Adipocyte (in vitro differentiated cells): ENCODE measurements around the gene SMC1B.
A peak's percentile ranks its signal among the peaks of the same experiment; 100 is the strongest.
"Not testable (repeated sequence)": the region's sequence is repeated elsewhere in the genome, so short reads cannot be mapped to it uniquely, and the experiment has no call there.

Source experiments
- DNase-seq: peaks from one replicate; pipeline ENCODE4 v3.0.0-alpha.2; 2015; ENCODE audit warnings: low read depth
- H3K27me3 ChIP-seq: replicated peaks from 2 replicates; pipeline ENCODE4 v1.7.0; 2013; ENCODE audit warnings: mild to moderate bottlenecking, low read length, moderate library complexity; ENCODE audit not compliant: control insufficient read depth, insufficient read depth
- H3K36me3 ChIP-seq: 2 replicates; pipeline ENCODE4 v1.7.0; 2013; ENCODE audit warnings: low read length, mild to moderate bottlenecking, moderate library complexity; ENCODE audit not compliant: control insufficient read depth, insufficient read depth, severe bottlenecking
- H3K4me1 ChIP-seq: 2 replicates; pipeline ENCODE4 v1.7.0; 2013; ENCODE audit warnings: mild to moderate bottlenecking, low read length, moderate library complexity; ENCODE audit not compliant: control insufficient read depth, insufficient read depth
- H3K4me3 ChIP-seq: 2 replicates; pipeline ENCODE4 v1.7.0; 2013; ENCODE audit warnings: mild to moderate bottlenecking, low read length, moderate library complexity
- H3K9ac ChIP-seq: 2 replicates; pipeline ENCODE4 v1.7.0; 2013; ENCODE audit warnings: mild to moderate bottlenecking, low read length, moderate library complexity
- H3K9me3 ChIP-seq: 2 replicates; pipeline ENCODE4 v1.7.0; 2013; ENCODE audit warnings: mild to moderate bottlenecking, low read length, moderate library complexity; ENCODE audit not compliant: control insufficient read depth

The SMC1B gene

DNA sequence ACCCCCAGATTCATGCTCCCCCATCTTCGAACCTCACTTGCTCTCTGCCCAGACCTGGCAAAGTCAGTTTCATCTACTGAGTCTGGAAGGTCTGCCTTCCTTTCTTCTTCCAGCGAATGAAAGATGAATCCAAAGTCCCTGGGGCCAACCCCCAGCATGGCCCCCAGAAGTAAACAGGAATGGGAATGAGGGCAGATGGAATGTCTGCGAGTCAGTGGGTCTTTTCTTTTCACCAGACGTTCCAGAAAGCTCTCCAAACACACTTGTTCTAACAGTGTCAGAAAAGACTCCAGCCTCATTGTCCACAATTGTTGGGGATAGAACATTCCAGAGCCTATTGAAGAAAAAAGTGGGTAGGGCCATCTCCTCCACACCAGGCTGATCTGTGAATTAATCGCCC, 28.7 kb upstream of the SMC1B start:
- DNase-seq = no peak
- no peaks in the 10 kb centered on the region for H3K9me3 ChIP-seq
- H3K4me3 ChIP-seq = no peak overlapping the region
- H3K27me3 ChIP-seq = no peaks in the 10 kb centered on the region
- H3K36me3 ChIP-seq = no peaks in the 10 kb centered on the region
- H3K4me1 ChIP-seq = no peaks in the 10 kb centered on the region
- no peak overlapping the region for H3K9ac ChIP-seq

DNA sequence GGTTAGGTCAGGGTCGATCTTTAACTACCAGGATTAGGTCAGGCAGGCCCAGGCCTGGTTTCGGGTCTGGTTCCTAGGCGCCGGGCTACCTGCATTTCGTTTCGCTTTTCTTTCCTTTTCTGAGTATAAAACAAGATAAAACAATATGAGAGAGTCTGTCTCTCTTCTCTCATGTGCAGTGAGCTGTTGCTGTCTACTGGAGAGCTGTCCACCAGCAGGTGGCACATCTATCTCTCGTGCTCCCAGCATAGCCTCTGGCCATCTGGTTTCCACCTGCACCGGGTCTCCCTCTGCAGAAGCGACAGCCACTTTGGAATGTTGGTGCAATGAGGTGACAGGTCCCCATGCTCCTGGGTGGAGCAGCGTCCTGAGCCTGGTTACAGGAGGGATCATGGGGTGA, 27.7 kb upstream of the SMC1B start:
- no peak overlapping the region for H3K4me3 ChIP-seq
- no peak overlapping the region for H3K9ac ChIP-seq
- H3K4me1 ChIP-seq = no peaks in the 10 kb centered on the region
- H3K9me3 ChIP-seq = no peaks in the 10 kb centered on the region
- peak; percentile 86 for DNase-seq
- no peaks in the 10 kb centered on the region for H3K36me3 ChIP-seq
- H3K27me3 ChIP-seq = no peaks in the 10 kb centered on the region

DNA sequence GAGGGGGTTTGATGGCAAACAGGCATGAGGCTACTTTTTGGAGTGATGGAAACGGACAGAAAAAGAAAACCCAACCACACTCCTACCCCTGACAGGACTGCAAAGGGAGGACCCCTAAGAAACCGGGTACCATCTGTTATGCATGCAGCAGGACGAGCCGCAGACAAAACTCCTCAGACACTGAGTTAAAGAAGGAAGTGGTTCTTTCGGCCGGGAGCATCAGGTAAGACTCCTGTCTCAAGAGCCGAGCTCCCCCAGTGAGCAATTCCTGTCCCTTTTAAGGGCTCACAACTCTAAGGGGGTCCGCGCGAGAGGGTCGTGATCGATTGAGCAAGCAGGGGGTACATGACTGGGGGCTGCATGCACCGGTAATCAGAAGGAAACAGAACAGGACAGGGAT, 27.3 kb upstream of the SMC1B start:
- DNase-seq, H3K9ac ChIP-seq, H3K4me3 ChIP-seq, H3K27me3 ChIP-seq, H3K9me3 ChIP-seq, H3K4me1 ChIP-seq, H3K36me3 ChIP-seq: not testable (repeated sequence)

DNA sequence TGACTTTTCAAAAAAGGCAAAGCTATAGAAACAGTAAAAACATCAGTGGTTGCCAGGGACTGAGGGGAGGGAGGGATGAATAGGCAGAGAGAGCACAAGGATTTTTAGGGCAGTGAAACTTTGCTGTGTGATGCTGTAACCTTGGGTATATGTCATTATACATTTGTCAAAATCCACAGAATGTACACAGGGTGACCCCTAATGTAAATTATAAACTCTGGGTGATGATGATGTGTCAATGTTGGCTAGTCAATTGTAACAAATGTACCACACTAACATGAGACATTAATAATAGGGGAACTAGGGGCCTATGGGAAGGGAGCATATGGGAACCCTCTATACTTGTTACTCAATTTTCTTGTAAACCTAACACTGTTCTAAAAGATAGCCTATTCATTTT, 24.9 kb upstream of the SMC1B start:
- Histone ChIP-seq H3K9me3 (no peaks in the 10 kb centered on the region), H3K9ac (no peak overlapping the region), H3K36me3 (no peaks in the 10 kb centered on the region), H3K4me1 (peaks cover 3% of the 10 kb centered on the region), H3K4me3 (no peak overlapping the region), H3K27me3 (no peaks in the 10 kb centered on the region)
- no peak for DNase-seq

GRCh38 chr22:45436871-45437517, 23.6 kb upstream of the SMC1B start:
- H3K4me3 ChIP-seq, DNase-seq, H3K9me3 ChIP-seq, H3K4me1 ChIP-seq, H3K9ac ChIP-seq, H3K36me3 ChIP-seq, H3K27me3 ChIP-seq: not testable (repeated sequence)

- Histone ChIP-seq H3K4me3 (peak overlapping the region; percentile 32), H3K36me3 (no peaks in the 10 kb centered on the region), H3K9me3 (no peaks in the 10 kb centered on the region), H3K27me3 (no peaks in the 10 kb centered on the region), H3K4me1 (peaks cover 3% of the 10 kb centered on the region), H3K9ac (peak overlapping the region; percentile 53)
- peak; percentile 97 for DNase-seq
Measured at GRCh38 chr22:45435544-45436139, 22.2 kb upstream of the SMC1B start.

- Histone ChIP-seq H3K4me3 (no peak overlapping the region), H3K36me3 (no peaks in the 10 kb centered on the region), H3K9me3 (no peaks in the 10 kb centered on the region), H3K27me3 (no peaks in the 10 kb centered on the region), H3K9ac (peak overlapping the region; percentile 53), H3K4me1 (peaks cover 3% of the 10 kb centered on the region)
- no peak for DNase-seq
Measured at GRCh38 chr22:45434981-45435380, 21.6 kb upstream of the SMC1B start.

GRCh38 chr22:45430871-45431270, 17.5 kb upstream of the SMC1B start:
- no peak for DNase-seq
- H3K27me3 ChIP-seq = peaks cover 15% of the 10 kb centered on the region
- H3K4me3 ChIP-seq = no peak overlapping the region
- peaks cover 8% of the 10 kb centered on the region for H3K4me1 ChIP-seq
- H3K9ac ChIP-seq = no peak overlapping the region
- peaks cover 7% of the 10 kb centered on the region for H3K9me3 ChIP-seq
- no peaks in the 10 kb centered on the region for H3K36me3 ChIP-seq

- no peak for DNase-seq
- no peak overlapping the region for H3K9ac ChIP-seq
Measured at GRCh38 chr22:45429981-45430775, 16.8 kb upstream of the SMC1B start.

DNA sequence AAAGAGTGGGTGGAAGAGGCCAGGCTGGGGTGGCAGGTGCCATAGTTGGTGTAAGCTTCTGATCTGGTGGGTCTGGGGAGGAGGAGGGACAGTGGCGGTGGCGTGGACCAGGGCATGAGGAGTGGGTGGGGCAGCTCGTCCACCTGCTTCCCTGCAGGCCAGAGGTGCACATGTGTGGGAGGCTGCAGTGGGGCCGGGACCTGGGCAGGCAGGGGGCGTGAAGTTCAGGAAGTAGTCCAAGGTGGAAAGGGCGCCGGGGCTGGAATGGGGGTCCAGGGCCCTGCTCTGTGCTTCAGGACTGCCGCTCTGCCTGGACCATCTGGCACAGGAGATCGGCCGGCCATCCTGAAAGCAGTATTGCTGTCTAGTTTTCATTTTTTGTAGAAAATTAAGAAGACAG, 16.0 kb upstream of the SMC1B start:
- DNase-seq = no peak

More at GRCh38 chr22:45429981-45430775, 16.8 kb upstream of the SMC1B start:
- peaks cover 7% of the 10 kb centered on the region for H3K9me3 ChIP-seq
- H3K4me3 ChIP-seq = no peak overlapping the region
- H3K36me3 ChIP-seq = no peaks in the 10 kb centered on the region
- H3K4me1 ChIP-seq = peaks cover 7% of the 10 kb centered on the region
- H3K27me3 ChIP-seq = peaks cover 15% of the 10 kb centered on the region

More for the DNA sequence above, 16.0 kb upstream of the SMC1B start:
- H3K4me3 ChIP-seq = no peak overlapping the region
- H3K9ac ChIP-seq = no peak overlapping the region
- peaks cover 15% of the 10 kb centered on the region for H3K27me3 ChIP-seq
- H3K4me1 ChIP-seq = peaks cover 10% of the 10 kb centered on the region
- no peaks in the 10 kb centered on the region for H3K36me3 ChIP-seq
- H3K9me3 ChIP-seq = peaks cover 7% of the 10 kb centered on the region
